Caco-2 (cell line): Measurements from ENCODE around the gene KRTAP4-6. TPM values are rescaled to one million over a fixed set of nuclear protein-coding genes. Genes with fewer than 3 reads are reported as not detected.
"Not testable (repeated sequence)": the region's sequence is repeated elsewhere in the genome, so short reads cannot be mapped to it uniquely, and the experiment has no call there.

Experiments used
- BruUV-seq: library from RNA; stranded (reverse); fragments of 400-500 nt; replicated peaks from 2 replicates; lab custom pipeline; 2021; lab: Mats Ljungman, UMichigan
- CTCF ChIA-PET: fragments of 300-600 bp; sonication (Branson Sonifier 250); formaldehyde crosslinking; loops from one replicate; lab custom pipeline; 2022; ENCODE audit warnings: antibody characterized with exemption; lab: Charles Lee
- POLR2A ChIA-PET: fragments of 300-600 bp; sonication (Branson Sonifier 250); formaldehyde crosslinking; loops from one replicate; lab custom pipeline; 2022; ENCODE audit warnings: antibody characterized with exemption; lab: Charles Lee
- DNase-seq, 2 experiments: peaks; one replicate each; pipeline versions ENCODE4 v3.0.0 to v3.0.0-alpha.2; 2020 to 2022
- H3K27me3 ChIP-seq: replicated peaks from 2 replicates; pipeline ENCODE4 v1.6.0; 2011; ENCODE audit warnings: low read length; ENCODE audit not compliant: control insufficient read depth, insufficient read depth
- H3K36me3 ChIP-seq: 2 replicates; pipeline ENCODE4 v1.5.1; 2011; ENCODE audit warnings: low read length; ENCODE audit not compliant: control insufficient read depth, insufficient read depth
- H3K4me1 ChIP-seq: fragments of 250-450 bp; sonication (Bioruptor Pico); 2 replicates; pipeline ENCODE4 v1.5.1; 2020; ENCODE audit warnings: mild to moderate bottlenecking
- H3K4me3 ChIP-seq: 2 replicates; pipeline ENCODE4 v1.5.1; 2011; ENCODE audit warnings: low read depth, mild to moderate bottlenecking, control low read depth, low read length
- H3K9me3 ChIP-seq: fragments of 250-450 bp; sonication (Bioruptor Pico); 2 replicates; pipeline ENCODE4 v1.5.1; 2020; ENCODE audit warnings: mild to moderate bottlenecking, moderate library complexity
- H3K27ac Mint-ChIP-seq: one replicate; pipeline ENCODE4 v1.8.0; 2022; ENCODE audit warnings: mixed read lengths; ENCODE audit not compliant: unreplicated experiment
- H3K27me3 Mint-ChIP-seq: one replicate; pipeline ENCODE4 v1.8.0; 2022; ENCODE audit warnings: mixed read lengths; ENCODE audit not compliant: insufficient read depth, unreplicated experiment
- H3K36me3 Mint-ChIP-seq: one replicate; pipeline ENCODE4 v1.8.0; 2022; ENCODE audit warnings: mild to moderate bottlenecking, mixed read lengths; ENCODE audit not compliant: insufficient read depth, unreplicated experiment
- H3K4me1 Mint-ChIP-seq: one replicate; pipeline ENCODE4 v1.8.0; 2022; ENCODE audit warnings: low read depth, mixed read lengths; ENCODE audit not compliant: unreplicated experiment
- H3K4me3 Mint-ChIP-seq: one replicate; pipeline ENCODE4 v1.8.0; 2022; ENCODE audit warnings: mild to moderate bottlenecking, moderate library complexity, mixed read lengths; ENCODE audit not compliant: unreplicated experiment
- H3K9me3 Mint-ChIP-seq: one replicate; pipeline ENCODE4 v1.8.0; 2022; ENCODE audit warnings: mixed read lengths; ENCODE audit not compliant: unreplicated experiment
- CTCF ChIP-seq, 2 experiments: fragments of 200-600 bp in 1 of 2; IDR thresholded peaks; 1 replicate in 1 of 2; 2 replicates in 1 of 2; pipeline versions ENCODE4 v1.5.1 to v1.8.0; 2011 to 2022; ENCODE audit warnings: antibody characterized with exemption in 1 of 2, control low read depth in 1 of 2, inconsistent platforms in 1 of 2, low read depth in 1 of 2, low read length in 1 of 2, mild to moderate bottlenecking in 1 of 2, moderate library complexity in 1 of 2; ENCODE audit not compliant: insufficient read depth in 1 of 2, severe bottlenecking in 1 of 2, unreplicated experiment in 1 of 2
- intact Hi-C: fragments of 100-400 bp; cut with micrococcal nuclease; formaldehyde crosslinking; loops from one replicate; pipeline ENCODE4 v1.10.0; 2022; ENCODE audit not compliant: unreplicated experiment
- total RNA-seq: library from RNA; stranded (reverse); gene quantifications from 2 replicates; pipeline ENCODE4 v1.2.3, GENCODE V29; 2022

KRTAP4-6 gene
- total RNA-seq, 1 experiment from 2014 or later: not detected

- Histone ChIP-seq H3K36me3 (no peaks in the 10 kb centered on the region), H3K9me3 (no peaks in the 10 kb centered on the region), H3K4me3 (no peak overlapping the region), H3K4me1 (no peaks in the 10 kb centered on the region), H3K27me3 (no peaks in the 10 kb centered on the region)
- ChIA-PET CTCF (no interaction called here), POLR2A (no interaction called here)
- BruUV-seq: no TSS peak
- Mint-ChIP-seq H3K36me3 (no peaks in the 10 kb centered on the region), H3K27me3 (no peaks in the 10 kb centered on the region), H3K4me3 (no peak overlapping the region), H3K9me3 (peaks cover 4% of the 10 kb centered on the region), H3K27ac (no peak overlapping the region), H3K4me1 (no peaks in the 10 kb centered on the region)
- no peak for DNase-seq
- intact Hi-C loops: no loop called here
- no peak for TF ChIP-seq CTCF (IDR thresholded peaks at IDR 0.05; ENCODE audit: insufficient read depth in 1 of 2, low read depth in 1 of 2, low read length in 1 of 2, severe bottlenecking in 1 of 2, unreplicated experiment in 1 of 2)
These were observed 15.3 kb downstream of the KRTAP4-6 start for GRCh38 chr17:41125064-41125463.

GRCh38 chr17:41123991-41124371, 16.4 kb downstream of the KRTAP4-6 start, which contains the start of gene KRTAP4-12:
Gene KRTAP4-12, minus strand, starts transcription at chr17:41124182. Its CDS starts 60 bp downstream, at chr17:41124122.
- H3K4me3 ChIP-seq, H3K4me1 ChIP-seq, H3K4me3 Mint-ChIP-seq, H3K27ac Mint-ChIP-seq, DNase-seq, H3K36me3 Mint-ChIP-seq, H3K27me3 Mint-ChIP-seq, POLR2A ChIA-PET, intact Hi-C loops, CTCF ChIA-PET, H3K9me3 Mint-ChIP-seq, H3K36me3 ChIP-seq, H3K4me1 Mint-ChIP-seq, H3K27me3 ChIP-seq, H3K9me3 ChIP-seq, BruUV-seq: not testable (repeated sequence)

- H3K27ac Mint-ChIP-seq, H3K27me3 ChIP-seq, H3K4me3 Mint-ChIP-seq, H3K4me1 ChIP-seq, H3K9me3 Mint-ChIP-seq, POLR2A ChIA-PET, H3K27me3 Mint-ChIP-seq, BruUV-seq, intact Hi-C loops, CTCF ChIA-PET, H3K4me1 Mint-ChIP-seq, H3K4me3 ChIP-seq, H3K9me3 ChIP-seq, H3K36me3 ChIP-seq, H3K36me3 Mint-ChIP-seq, DNase-seq: not testable (repeated sequence)
These were observed 16.9 kb downstream of the KRTAP4-6 start for GRCh38 chr17:41123292-41123990.

GRCh38 chr17:41121742-41122141, 18.6 kb downstream of the KRTAP4-6 start:
- no peaks in the 10 kb centered on the region for H3K9me3 Mint-ChIP-seq
- no peaks in the 10 kb centered on the region for H3K4me1 Mint-ChIP-seq
- ChIA-PET CTCF (no interaction called here), POLR2A (no interaction called here)
- H3K36me3 Mint-ChIP-seq: no peaks in the 10 kb centered on the region
- no peak for DNase-seq
- H3K27me3 ChIP-seq: no peaks in the 10 kb centered on the region
- no peaks in the 10 kb centered on the region for H3K9me3 ChIP-seq
- H3K27me3 Mint-ChIP-seq: no peaks in the 10 kb centered on the region
- H3K36me3 ChIP-seq: no peaks in the 10 kb centered on the region
- no peak overlapping the region for H3K4me3 ChIP-seq
- no peak overlapping the region for H3K27ac Mint-ChIP-seq
- no peaks in the 10 kb centered on the region for H3K4me1 ChIP-seq
- no peak overlapping the region for H3K4me3 Mint-ChIP-seq
- no TSS peak for BruUV-seq
- TF ChIP-seq CTCF (IDR thresholded peaks at IDR 0.05; ENCODE audit: insufficient read depth in 1 of 2, low read depth in 1 of 2, low read length in 1 of 2, severe bottlenecking in 1 of 2, unreplicated experiment in 1 of 2): no peak
- intact Hi-C loops: no loop called here

- H3K9me3 ChIP-seq, CTCF ChIA-PET, H3K36me3 Mint-ChIP-seq, intact Hi-C loops, H3K27me3 Mint-ChIP-seq, H3K9me3 Mint-ChIP-seq, H3K36me3 ChIP-seq, H3K4me1 Mint-ChIP-seq, H3K4me3 ChIP-seq, POLR2A ChIA-PET, BruUV-seq, DNase-seq, H3K4me3 Mint-ChIP-seq, H3K27me3 ChIP-seq, H3K27ac Mint-ChIP-seq, H3K4me1 ChIP-seq: not testable (repeated sequence)
These were observed 20.4 kb downstream of the KRTAP4-6 start for GRCh38 chr17:41119696-41120690.
